ENCODE data around the gene KRTAP5-6. TPM values are rescaled to one million over a fixed set of nuclear protein-coding genes. Genes with fewer than 3 reads are reported as not detected.
"Not testable (repeated sequence)": the region's sequence is repeated elsewhere in the genome, so short reads cannot be mapped to it uniquely, and the experiment has no call there.

KRTAP5-6 gene
- total RNA-seq, 4 donors from 2014 or later: 2.3 to 24.1 TPM; not detected in 2

DNA sequence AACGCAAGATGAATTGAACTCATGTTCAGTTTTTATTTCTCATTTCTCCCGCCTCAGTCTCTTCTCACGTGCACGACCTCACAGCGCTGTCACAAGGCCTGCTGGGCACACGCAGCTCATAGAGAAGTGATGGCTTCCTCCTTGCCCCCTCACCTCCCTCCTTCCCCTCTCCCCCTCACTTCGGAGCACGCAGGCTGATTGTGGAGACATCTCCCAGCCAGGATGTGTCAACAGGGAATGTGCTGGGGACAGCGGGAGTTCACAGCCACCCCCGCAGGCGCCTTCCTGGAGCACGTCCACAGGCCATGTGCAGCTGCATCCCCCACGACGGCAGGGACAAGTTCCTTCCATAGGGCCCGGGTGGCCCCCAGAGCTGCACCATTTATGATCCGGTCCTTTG lies 29.1 kb upstream of the KRTAP5-6 start:
- TF ChIP-seq POLR2AphosphoS5 (IDR thresholded peaks at IDR 0.05) (no peak), EP300 (IDR thresholded peaks at IDR 0.05) (no peak), POLR2A (IDR thresholded peaks at IDR 0.05) (no peak)
- TF ChIP-seq, protein P1, sequence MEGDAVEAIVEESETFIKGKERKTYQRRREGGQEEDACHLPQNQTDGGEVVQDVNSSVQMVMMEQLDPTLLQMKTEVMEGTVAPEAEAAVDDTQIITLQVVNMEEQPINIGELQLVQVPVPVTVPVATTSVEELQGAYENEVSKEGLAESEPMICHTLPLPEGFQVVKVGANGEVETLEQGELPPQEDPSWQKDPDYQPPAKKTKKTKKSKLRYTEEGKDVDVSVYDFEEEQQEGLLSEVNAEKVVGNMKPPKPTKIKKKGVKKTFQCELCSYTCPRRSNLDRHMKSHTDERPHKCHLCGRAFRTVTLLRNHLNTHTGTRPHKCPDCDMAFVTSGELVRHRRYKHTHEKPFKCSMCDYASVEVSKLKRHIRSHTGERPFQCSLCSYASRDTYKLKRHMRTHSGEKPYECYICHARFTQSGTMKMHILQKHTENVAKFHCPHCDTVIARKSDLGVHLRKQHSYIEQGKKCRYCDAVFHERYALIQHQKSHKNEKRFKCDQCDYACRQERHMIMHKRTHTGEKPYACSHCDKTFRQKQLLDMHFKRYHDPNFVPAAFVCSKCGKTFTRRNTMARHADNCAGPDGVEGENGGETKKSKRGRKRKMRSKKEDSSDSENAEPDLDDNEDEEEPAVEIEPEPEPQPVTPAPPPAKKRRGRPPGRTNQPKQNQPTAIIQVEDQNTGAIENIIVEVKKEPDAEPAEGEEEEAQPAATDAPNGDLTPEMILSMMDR (IDR thresholded peaks at IDR 0.05): no peak
- peaks cover 43% of the 10 kb centered on the region for H3K27me3 ChIP-seq
- no peak for DNase-seq (ENCODE audit: low spot score in 2 of 2)

DNA sequence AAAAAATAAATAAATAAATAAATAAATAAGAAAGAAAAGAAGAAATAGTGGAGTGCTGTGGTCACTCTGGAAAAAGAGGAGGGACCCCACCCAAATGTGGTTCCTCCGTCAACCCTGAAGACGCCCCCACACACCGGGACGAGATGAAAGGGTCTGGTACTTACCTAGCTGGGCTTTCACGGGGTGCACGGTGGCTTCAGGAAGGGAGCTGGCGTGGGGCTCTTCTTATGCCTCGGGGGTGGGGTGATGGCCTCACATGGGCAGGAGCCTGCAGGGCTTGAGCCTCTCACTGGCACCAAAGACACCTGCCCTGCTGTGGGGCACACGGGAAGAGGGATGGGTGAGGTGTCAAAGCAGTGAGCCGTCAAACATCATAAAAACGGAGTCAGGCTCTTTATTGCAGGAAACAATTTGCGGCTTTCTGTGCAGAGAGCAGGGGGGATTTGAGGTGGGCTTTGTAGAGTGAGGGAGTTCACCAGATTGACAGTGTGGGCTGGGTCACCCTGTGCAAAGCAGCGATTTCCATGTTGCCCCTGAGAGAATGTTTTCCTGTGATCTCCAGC lies 28.0 kb upstream of the KRTAP5-6 start:
- no peaks in the 10 kb centered on the region for H3K9me3 ChIP-seq
- peaks cover 43% of the 10 kb centered on the region for H3K27me3 ChIP-seq
- H3K36me3 ChIP-seq: no peaks in the 10 kb centered on the region
- H3K4me3 ChIP-seq: no peak overlapping the region
- DNase-seq (ENCODE audit: low spot score in 2 of 2): no peak
- H3K4me1 ChIP-seq: no peaks in the 10 kb centered on the region
- H3K27ac ChIP-seq: no peak overlapping the region
- TF ChIP-seq, protein P1 (IDR thresholded peaks at IDR 0.05): no peak
- TF ChIP-seq POLR2AphosphoS5 (IDR thresholded peaks at IDR 0.05) (no peak), POLR2A (IDR thresholded peaks at IDR 0.05) (no peak)
- 64% methylated on average over 13 of the region's 13 CpGs for WGBS

More for the DNA sequence above, 29.1 kb upstream of the KRTAP5-6 start:
- no peak overlapping the region for H3K4me3 ChIP-seq
- H3K9me3 ChIP-seq: no peaks in the 10 kb centered on the region
- no peaks in the 10 kb centered on the region for H3K4me1 ChIP-seq
- H3K36me3 ChIP-seq: no peaks in the 10 kb centered on the region
- no peak overlapping the region for H3K27ac ChIP-seq
- 52% methylated on average over 10 of the region's 16 CpGs for WGBS

DNA sequence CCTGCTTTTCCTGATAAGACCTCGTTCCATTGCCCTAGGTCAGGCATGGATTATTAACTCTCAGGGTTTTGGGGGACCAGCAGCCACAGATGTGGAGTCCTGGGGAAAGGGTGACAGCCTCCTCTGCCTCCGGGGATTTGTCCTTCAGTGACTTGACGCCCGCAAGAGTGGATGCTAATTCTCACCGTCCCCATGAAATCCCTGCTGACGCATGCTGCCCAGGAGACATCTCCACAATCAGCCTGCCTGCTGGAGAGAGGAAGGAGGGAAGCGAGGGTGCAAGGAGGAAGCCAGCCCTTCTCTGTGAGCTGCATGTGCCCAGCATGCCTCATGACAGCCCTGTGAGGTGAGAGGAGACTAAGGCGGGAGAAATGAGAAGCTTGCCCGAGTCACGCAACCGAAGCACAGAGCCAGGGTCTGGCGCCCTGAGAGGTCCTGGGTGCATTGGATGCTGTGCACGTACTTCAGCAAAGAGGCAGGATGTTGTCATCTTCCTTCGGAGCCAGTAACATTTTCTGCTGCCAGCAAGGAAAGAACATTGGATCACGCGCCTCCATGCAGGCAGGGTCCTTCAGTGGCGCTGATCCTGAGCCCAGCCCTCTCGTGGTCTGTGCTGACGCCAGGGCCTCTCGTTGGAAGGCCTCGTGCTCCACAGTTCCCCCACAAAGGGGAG lies 27.3 kb upstream of the KRTAP5-6 start:
- Histone ChIP-seq H3K27me3 (peaks cover 50% of the 10 kb centered on the region), H3K4me1 (no peaks in the 10 kb centered on the region), H3K27ac (no peak overlapping the region), H3K36me3 (no peaks in the 10 kb centered on the region), H3K4me3 (no peak overlapping the region), H3K9me3 (no peaks in the 10 kb centered on the region)
- no peak for DNase-seq (ENCODE audit: low spot score in 2 of 2)
- TF ChIP-seq, protein P1 (IDR thresholded peaks at IDR 0.05): no peak
- TF ChIP-seq EP300 (IDR thresholded peaks at IDR 0.05) (no peak), POLR2AphosphoS5 (IDR thresholded peaks at IDR 0.05) (no peak), POLR2A (IDR thresholded peaks at IDR 0.05) (no peak)
- WGBS: 47% methylated on average over 10 of the region's 21 CpGs

DNA sequence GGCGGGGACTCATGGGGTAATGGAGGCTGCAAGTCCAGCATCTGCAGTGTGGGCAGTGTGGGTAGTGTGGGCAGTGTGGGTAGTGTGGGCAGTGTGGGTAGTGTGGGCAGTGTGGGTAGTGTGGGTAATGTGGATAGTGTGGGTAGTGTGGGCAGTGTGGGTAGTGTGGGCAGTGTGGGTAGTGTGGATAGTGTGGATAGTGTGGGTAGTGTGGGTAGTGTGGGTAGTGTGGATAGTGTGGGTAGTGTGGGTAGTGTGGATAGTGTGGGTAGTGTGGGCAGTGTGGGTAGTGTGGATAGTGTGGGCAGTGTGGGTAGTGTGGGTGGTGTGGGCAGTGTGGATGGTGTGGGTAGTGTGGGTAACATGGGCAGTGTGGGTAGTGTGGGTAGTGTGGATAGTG lies 26.5 kb upstream of the KRTAP5-6 start:
- not testable (repeated sequence) for DNase-seq (ENCODE audit: low spot score in 2 of 2); H3K27ac ChIP-seq; H3K4me3 ChIP-seq; H3K9me3 ChIP-seq; H3K4me1 ChIP-seq; H3K36me3 ChIP-seq
- 95% methylated on average over 1 of the region's 1 CpG for WGBS
- H3K27me3 ChIP-seq: peaks cover 53% of the 10 kb centered on the region

DNA sequence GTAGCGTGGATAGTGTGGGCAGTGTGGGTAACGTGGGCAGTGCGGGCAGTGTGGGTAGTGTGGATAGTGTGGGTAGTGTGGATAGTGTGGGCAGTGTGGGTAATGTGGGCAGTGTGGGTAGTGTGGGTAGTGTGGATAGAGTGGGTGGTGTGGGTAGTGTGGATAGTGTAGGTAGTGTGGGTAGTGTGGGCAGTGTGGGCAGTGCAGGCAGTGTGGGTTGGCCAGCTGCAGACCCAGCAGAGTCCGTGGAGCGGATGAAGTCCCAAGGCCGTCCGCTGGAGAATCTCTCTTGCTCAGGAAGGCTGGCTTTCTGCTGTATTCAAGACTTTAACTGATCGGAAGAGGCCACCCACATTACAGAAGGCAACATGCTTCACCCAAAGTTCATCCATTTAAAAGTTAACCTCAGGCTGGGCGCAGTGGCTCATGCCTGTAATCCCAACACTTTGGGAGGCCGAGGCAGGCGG lies 26.1 kb upstream of the KRTAP5-6 start:
- DNase-seq (ENCODE audit: low spot score in 2 of 2): no peak
- Histone ChIP-seq H3K4me1 (no peaks in the 10 kb centered on the region), H3K27me3 (peaks cover 53% of the 10 kb centered on the region), H3K27ac (no peak overlapping the region), H3K9me3 (no peaks in the 10 kb centered on the region), H3K36me3 (no peaks in the 10 kb centered on the region), H3K4me3 (no peak overlapping the region)
- TF ChIP-seq POLR2A (IDR thresholded peaks at IDR 0.05): no peak
- 86% methylated on average over 11 of the region's 11 CpGs for WGBS

- H3K27me3 ChIP-seq: peaks cover 58% of the 10 kb centered on the region
- WGBS: 66% methylated on average over 11 of the region's 11 CpGs
- no peak for DNase-seq (ENCODE audit: low spot score in 2 of 2)
- no peaks in the 10 kb centered on the region for H3K9me3 ChIP-seq
- no peaks in the 10 kb centered on the region for H3K36me3 ChIP-seq
- TF ChIP-seq EP300 (IDR thresholded peaks at IDR 0.05): no peak
- TF ChIP-seq POLR2AphosphoS5 (IDR thresholded peaks at IDR 0.05): no peak
- TF ChIP-seq POLR2A (IDR thresholded peaks at IDR 0.05): no peak
- TF ChIP-seq, protein P1 (IDR thresholded peaks at IDR 0.05): no peak
- no peak overlapping the region for H3K27ac ChIP-seq
- no peak overlapping the region for H3K4me3 ChIP-seq
- no peaks in the 10 kb centered on the region for H3K4me1 ChIP-seq
Measured at GRCh38 chr11:1671658-1672057, 25.3 kb upstream of the KRTAP5-6 start.

Data from suprapubic skin (tissue), 4 donors.